MM.1S (cell line): ENCODE data around the gene PIBF1.

Source experiments
- CTCF ChIP-seq: fragments of 300-600 bp; sonication (generic); IDR thresholded peaks from 2 replicates; pipeline ENCODE4 v1.5.1; 2016; ENCODE audit warnings: antibody characterized with exemption, low read length, mixed read lengths
- EZH2 ChIP-seq: fragments of 300-600 bp; sonication (generic); optimal IDR thresholded peaks from 2 replicates; pipeline ENCODE3; 2017; ENCODE audit warnings: low read depth, mild to moderate bottlenecking, antibody characterized with exemption, low read length, mixed read lengths

- TF ChIP-seq CTCF = no peak
- TF ChIP-seq EZH2 = no peak
These were observed 177.7 kb downstream of the PIBF1 start for GRCh38 chr13:72959643-72960042.
